K562 (cell line): ENCODE measurements around the gene BRAP. TPM values are rescaled to one million over a fixed set of nuclear protein-coding genes. Genes with fewer than 3 reads are reported as not detected.

Source experiments
- ERF ChIP-seq: fragments of 450-650 bp; formaldehyde crosslinking; IDR thresholded peaks from 2 replicates; pipeline ENCODE4 v1.4.0; 2020; ENCODE audit warnings: mild to moderate bottlenecking, mixed read lengths
- ETV1 ChIP-seq: fragments of 450-650 bp; conservative IDR thresholded peaks from 2 replicates; pipeline ENCODE4 v1.6.1; 2016; ENCODE audit warnings: missing genetic modification characterization, control low read depth, low read depth, missing compliant biosample characterization
- HMGN3 ChIP-seq: IDR thresholded peaks from 2 replicates; pipeline ENCODE4 v1.6.1; 2011; ENCODE audit warnings: borderline replicate concordance, low read depth, mild to moderate bottlenecking, mixed read lengths, low read length; ENCODE audit not compliant: insufficient read length; ENCODE audit errors: extremely low read depth
- HNRNPLL ChIP-seq: fragments of 200-400 bp; formaldehyde crosslinking; IDR thresholded peaks from 2 replicates; pipeline ENCODE4 v1.6.1; 2017; ENCODE audit warnings: low read length, low read depth, mild to moderate bottlenecking; ENCODE audit not compliant: poor library complexity, severe bottlenecking
- HSF4 ChIP-seq: fragments of 250-450 bp; sonication (Bioruptor Pico); IDR thresholded peaks from 2 replicates; pipeline ENCODE4 v2.1.2; 2022; ENCODE audit warnings: mild to moderate bottlenecking, moderate library complexity, borderline replicate concordance
- KDM4B ChIP-seq, 2 experiments: fragments of 450-650 bp in 1 of 2; sonication (generic) in 1 of 2; IDR thresholded peaks; 2 replicates each; pipeline ENCODE4 v1.6.1; 2016 to 2017; ENCODE audit warnings: borderline replicate concordance in 2 of 2, antibody characterized with exemption in 1 of 2, low read depth in 1 of 2, mild to moderate bottlenecking in 1 of 2
- KDM5B ChIP-seq: fragments of 200-600 bp; sonication (generic); IDR thresholded peaks from 2 replicates; pipeline ENCODE4 v1.6.1; 2012; ENCODE audit warnings: low read depth, mild to moderate bottlenecking, moderate library complexity, low read length, control low read depth, inconsistent platforms; ENCODE audit not compliant: insufficient replicate concordance
- MTA3 ChIP-seq: fragments of 450-650 bp; formaldehyde crosslinking; IDR thresholded peaks from 2 replicates; pipeline ENCODE4 v1.6.1; 2017; ENCODE audit warnings: mild to moderate bottlenecking, borderline replicate concordance
- NCOR1 ChIP-seq: fragments of 450-650 bp; IDR thresholded peaks from 2 replicates; pipeline ENCODE4 v1.6.1; 2016; ENCODE audit warnings: mild to moderate bottlenecking, moderate library complexity
- NR1H2 ChIP-seq: sonication (generic); formaldehyde crosslinking; IDR thresholded peaks from 2 replicates; pipeline ENCODE4 v1.4.0; 2020; ENCODE audit warnings: mild to moderate bottlenecking, missing genetic modification reagents
- SIRT6 ChIP-seq: IDR thresholded peaks from one replicate; pipeline ENCODE4 v1.6.1; 2012; ENCODE audit warnings: low read depth, mild to moderate bottlenecking, control low read depth, inconsistent platforms, low read length, moderate library complexity
- SMARCA4 ChIP-seq: fragments of 450-650 bp; IDR thresholded peaks from 2 replicates; pipeline ENCODE4 v1.6.1; 2016
- STAT5B ChIP-seq: fragments of 250-450 bp; sonication (Bioruptor Pico); IDR thresholded peaks from 2 replicates; pipeline ENCODE4 v1.8.0; 2021; ENCODE audit warnings: mild to moderate bottlenecking, inconsistent platforms
- TEAD2 ChIP-seq: fragments of 450-650 bp; IDR thresholded peaks from 2 replicates; pipeline ENCODE4 v1.6.1; 2016; ENCODE audit warnings: missing genetic modification characterization, control low read depth, missing compliant biosample characterization
- ZNF133 ChIP-seq: fragments of 250-450 bp; sonication (Bioruptor Pico); IDR thresholded peaks from 2 replicates; pipeline ENCODE4 v1.4.0; 2020; ENCODE audit warnings: mild to moderate bottlenecking
- ZNF696 ChIP-seq: fragments of 250-450 bp; sonication (Bioruptor Pico); conservative IDR thresholded peaks from 2 replicates; pipeline ENCODE4 v1.4.0; 2020; ENCODE audit warnings: mild to moderate bottlenecking, moderate library complexity
- polyA plus RNA-seq, 8 experiments: library from polyadenylated mRNA; depleted of rRNA in 4 of 8; stranded (reverse) in 5 of 8; unstranded in 3 of 8; fragments of >200 nt; fragmentation: Nextera tagmentation in 2 of 8; fragmentation: Illumina TruSeq in 1 of 8; extraction: Ambion mirVana in 2 of 8; extraction: Trizol in 1 of 8; gene quantifications; 2 replicates each; pipeline versions ENCODE4 v1.2.1 to v1.2.3, GENCODE V29; 2011 to 2014; ENCODE audit warnings: inconsistent platforms in 1 of 8, missing spikeins in 1 of 8
- total RNA-seq, 7 experiments: library from RNA; depleted of rRNA in 6 of 7; stranded (reverse); fragments of >200 nt in 6 of 7; fragmentation: Illumina TruSeq in 2 of 7; extraction: Trizol in 2 of 7; gene quantifications; 2 replicates each; pipeline versions ENCODE4 v1.2.1 to v1.2.3, GENCODE V29; 2011 to 2021; ENCODE audit warnings: low replicate concordance in 1 of 7
- TF ChIP-seq, protein P1 (sequence below), 3 experiments: IDR thresholded peaks in 2 of 3; conservative IDR thresholded peaks in 1 of 3; 2 replicates each; pipeline ENCODE4 v1.5.1; 2011 to 2012; ENCODE audit warnings: low read length in 3 of 3, mild to moderate bottlenecking in 3 of 3, control low read depth in 2 of 3, improper control_type of control experiment in 1 of 3, inconsistent platforms in 1 of 3, low read depth in 1 of 3, mixed read lengths in 1 of 3, moderate library complexity in 1 of 3; ENCODE audit not compliant: insufficient read depth in 2 of 3
- TF ChIP-seq, protein P2 (sequence below): fragments of 250-450 bp; sonication (Bioruptor Pico); IDR thresholded peaks from 2 replicates; pipeline ENCODE4 v1.5.1; 2021; ENCODE audit warnings: mild to moderate bottlenecking
- TF ChIP-seq, protein P3 (sequence below): sonication (generic); formaldehyde crosslinking; IDR thresholded peaks from 2 replicates; pipeline ENCODE4 v1.8.0; 2023; ENCODE audit warnings: mild to moderate bottlenecking, missing genetic modification reagents
- TF ChIP-seq, protein P4 (sequence below), 2 experiments: fragments of 450-650 bp in 1 of 2; sonication (generic) in 1 of 2; formaldehyde crosslinking in 1 of 2; IDR thresholded peaks in 1 of 2; conservative IDR thresholded peaks in 1 of 2; 2 replicates each; pipeline versions ENCODE4 v1.6.1 to v1.8.1; 2016 to 2023; ENCODE audit warnings: mild to moderate bottlenecking in 2 of 2, moderate library complexity in 2 of 2, inconsistent platforms in 1 of 2, missing genetic modification reagents in 1 of 2
- TF ChIP-seq, protein P5 (sequence below): fragments of 250-450 bp; sonication (Bioruptor Pico); IDR thresholded peaks from 2 replicates; pipeline ENCODE4 v1.9.0; 2021; ENCODE audit warnings: mild to moderate bottlenecking

BRAP gene
- total and polyA plus RNA-seq, 9 of the 15 experiments (the other 6 are each of a cell fraction or from before 2014, with no cell fraction given), result 2.2 to 32.6 (median 27.5) TPM

DNA sequence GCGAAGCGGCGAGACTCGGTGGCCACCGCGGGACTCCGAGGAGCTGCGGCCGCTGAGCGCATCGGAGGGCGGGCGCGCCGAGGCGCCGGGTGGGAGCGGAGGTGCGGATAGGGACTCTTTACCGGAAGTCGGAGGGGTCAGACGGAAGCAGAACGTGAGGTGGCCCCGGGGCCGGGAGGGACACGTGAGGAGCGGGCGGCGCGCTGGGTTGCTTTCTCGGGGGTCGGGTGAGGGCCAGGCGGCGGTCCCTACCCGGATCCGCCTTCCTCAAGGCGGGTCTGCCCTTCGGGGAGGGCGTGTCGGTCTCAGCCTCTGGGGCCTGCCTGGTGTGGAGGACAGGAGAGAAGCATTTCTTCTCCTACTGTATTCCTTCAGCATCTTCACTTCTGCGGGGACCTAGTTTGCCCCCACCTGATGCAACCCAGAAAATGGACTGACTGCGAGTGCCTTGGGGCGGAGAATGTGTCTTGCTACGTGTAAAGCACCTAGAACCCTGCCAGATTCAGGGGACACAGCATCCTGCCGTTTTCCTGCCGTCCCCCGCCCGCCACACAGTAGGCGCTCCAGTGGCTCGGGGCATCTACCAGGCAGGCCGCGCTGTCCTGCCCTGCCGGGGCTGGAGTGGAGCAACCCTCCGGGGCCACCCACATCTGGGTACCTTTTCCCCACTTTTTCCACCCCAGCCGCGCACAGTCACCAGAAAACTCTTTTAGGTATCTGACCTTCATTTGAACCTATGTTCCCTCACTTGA, 86.1 kb downstream of the BRAP start (continued):
- TF ChIP-seq HNRNPLL, result no peak
- TF ChIP-seq ETV1 (tag), result peak; percentile 96
- no peak for TF ChIP-seq TEAD2
- peak; percentile 68; the same call in 1 of the 2 replicates for TF ChIP-seq ERF (CRISPR knock-in tag)
- TF ChIP-seq, protein P1, sequence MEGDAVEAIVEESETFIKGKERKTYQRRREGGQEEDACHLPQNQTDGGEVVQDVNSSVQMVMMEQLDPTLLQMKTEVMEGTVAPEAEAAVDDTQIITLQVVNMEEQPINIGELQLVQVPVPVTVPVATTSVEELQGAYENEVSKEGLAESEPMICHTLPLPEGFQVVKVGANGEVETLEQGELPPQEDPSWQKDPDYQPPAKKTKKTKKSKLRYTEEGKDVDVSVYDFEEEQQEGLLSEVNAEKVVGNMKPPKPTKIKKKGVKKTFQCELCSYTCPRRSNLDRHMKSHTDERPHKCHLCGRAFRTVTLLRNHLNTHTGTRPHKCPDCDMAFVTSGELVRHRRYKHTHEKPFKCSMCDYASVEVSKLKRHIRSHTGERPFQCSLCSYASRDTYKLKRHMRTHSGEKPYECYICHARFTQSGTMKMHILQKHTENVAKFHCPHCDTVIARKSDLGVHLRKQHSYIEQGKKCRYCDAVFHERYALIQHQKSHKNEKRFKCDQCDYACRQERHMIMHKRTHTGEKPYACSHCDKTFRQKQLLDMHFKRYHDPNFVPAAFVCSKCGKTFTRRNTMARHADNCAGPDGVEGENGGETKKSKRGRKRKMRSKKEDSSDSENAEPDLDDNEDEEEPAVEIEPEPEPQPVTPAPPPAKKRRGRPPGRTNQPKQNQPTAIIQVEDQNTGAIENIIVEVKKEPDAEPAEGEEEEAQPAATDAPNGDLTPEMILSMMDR (IDR thresholded peaks at IDR 0.05 in 2 of 3, conservative IDR thresholded peaks at IDR 0.05 in 1 of 3; ENCODE audit: insufficient read depth in 2 of 3, low read depth in 1 of 3, low read length in 3 of 3), result 0 out of 6 replicates have a peak, but pooled peaks of 1 of the 3 experiments have one; percentile 0
- TF ChIP-seq, protein P2, sequence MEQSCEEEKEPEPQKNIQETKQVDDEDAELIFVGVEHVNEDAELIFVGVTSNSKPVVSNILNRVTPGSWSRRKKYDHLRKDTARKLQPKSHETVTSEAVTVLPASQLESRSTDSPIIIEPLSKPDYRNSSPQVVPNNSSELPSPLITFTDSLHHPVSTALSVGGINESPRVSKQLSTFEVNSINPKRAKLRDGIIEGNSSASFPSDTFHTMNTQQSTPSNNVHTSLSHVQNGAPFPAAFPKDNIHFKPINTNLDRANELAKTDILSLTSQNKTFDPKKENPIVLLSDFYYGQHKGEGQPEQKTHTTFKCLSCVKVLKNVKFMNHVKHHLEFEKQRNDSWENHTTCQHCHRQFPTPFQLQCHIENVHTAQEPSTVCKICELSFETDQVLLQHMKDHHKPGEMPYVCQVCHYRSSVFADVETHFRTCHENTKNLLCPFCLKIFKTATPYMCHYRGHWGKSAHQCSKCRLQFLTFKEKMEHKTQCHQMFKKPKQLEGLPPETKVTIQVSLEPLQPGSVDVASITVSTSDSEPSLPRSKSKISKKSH (CRISPR knock-in tag), result no peak
- TF ChIP-seq, protein P3, sequence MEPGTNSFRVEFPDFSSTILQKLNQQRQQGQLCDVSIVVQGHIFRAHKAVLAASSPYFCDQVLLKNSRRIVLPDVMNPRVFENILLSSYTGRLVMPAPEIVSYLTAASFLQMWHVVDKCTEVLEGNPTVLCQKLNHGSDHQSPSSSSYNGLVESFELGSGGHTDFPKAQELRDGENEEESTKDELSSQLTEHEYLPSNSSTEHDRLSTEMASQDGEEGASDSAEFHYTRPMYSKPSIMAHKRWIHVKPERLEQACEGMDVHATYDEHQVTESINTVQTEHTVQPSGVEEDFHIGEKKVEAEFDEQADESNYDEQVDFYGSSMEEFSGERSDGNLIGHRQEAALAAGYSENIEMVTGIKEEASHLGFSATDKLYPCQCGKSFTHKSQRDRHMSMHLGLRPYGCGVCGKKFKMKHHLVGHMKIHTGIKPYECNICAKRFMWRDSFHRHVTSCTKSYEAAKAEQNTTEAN, result no peak
- TF ChIP-seq, protein P4, sequence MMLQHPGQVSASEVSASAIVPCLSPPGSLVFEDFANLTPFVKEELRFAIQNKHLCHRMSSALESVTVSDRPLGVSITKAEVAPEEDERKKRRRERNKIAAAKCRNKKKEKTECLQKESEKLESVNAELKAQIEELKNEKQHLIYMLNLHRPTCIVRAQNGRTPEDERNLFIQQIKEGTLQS (IDR thresholded peaks at IDR 0.05), result peak; percentile 45; the same call in 1 of the 2 replicates
- TF ChIP-seq, protein P4 (CRISPR knock-in tag; conservative IDR thresholded peaks at IDR 0.05), result no peak
- no peak for TF ChIP-seq ZNF133 (CRISPR knock-in tag)
- peak; percentile 60 for TF ChIP-seq HMGN3
- TF ChIP-seq SMARCA4, result peak; percentile 56; the same call in 1 of the 2 replicates
- TF ChIP-seq, protein P5, sequence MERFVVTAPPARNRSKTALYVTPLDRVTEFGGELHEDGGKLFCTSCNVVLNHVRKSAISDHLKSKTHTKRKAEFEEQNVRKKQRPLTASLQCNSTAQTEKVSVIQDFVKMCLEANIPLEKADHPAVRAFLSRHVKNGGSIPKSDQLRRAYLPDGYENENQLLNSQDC (CRISPR knock-in tag), result peak; percentile 68; the same call in 1 of the 2 replicates
- no peak for TF ChIP-seq ZNF696
- no peak; the same call in none of the 2 replicates for TF ChIP-seq MTA3
- TF ChIP-seq HSF4 (CRISPR knock-in tag), result no peak
- no peak for TF ChIP-seq SIRT6
- no peak for TF ChIP-seq NR1H2 (CRISPR knock-in tag)
- peak; percentile 33; the same call in 1 of the 2 replicates for TF ChIP-seq NCOR1
- peak in 1 of 2 experiments; percentile 93; a peak in 2 of 4 replicates for TF ChIP-seq KDM4B (IDR thresholded peaks at IDR 0.05; ENCODE audit: borderline replicate concordance in 2 of 2, low read depth in 1 of 2)
- peak; percentile 93 for TF ChIP-seq KDM5B
- TF ChIP-seq STAT5B, result no peak
